NCI-H460 (cell line): ENCODE data around the gene PBLD. TPM values are rescaled to one million over a fixed set of nuclear protein-coding genes. Genes with fewer than 3 reads are reported as not detected.
"Not testable (repeated sequence)": the region's sequence is repeated elsewhere in the genome, so short reads cannot be mapped to it uniquely, and the experiment has no call there.

Experiments used
- DNase-seq: peaks from one replicate; pipeline ENCODE4 v3.0.0-alpha.2; 2016; ENCODE audit warnings: low read depth; ENCODE audit errors: extremely low read depth
- total RNA-seq: library from RNA; depleted of rRNA; stranded (reverse); fragments of >200 nt; shearing (Covaris generic); gene quantifications from 2 replicates; pipeline ENCODE4 v1.2.3, GENCODE V29; 2014

Gene PBLD
- total RNA-seq, 1 experiment from 2014 or later: 3.3 TPM

DNA sequence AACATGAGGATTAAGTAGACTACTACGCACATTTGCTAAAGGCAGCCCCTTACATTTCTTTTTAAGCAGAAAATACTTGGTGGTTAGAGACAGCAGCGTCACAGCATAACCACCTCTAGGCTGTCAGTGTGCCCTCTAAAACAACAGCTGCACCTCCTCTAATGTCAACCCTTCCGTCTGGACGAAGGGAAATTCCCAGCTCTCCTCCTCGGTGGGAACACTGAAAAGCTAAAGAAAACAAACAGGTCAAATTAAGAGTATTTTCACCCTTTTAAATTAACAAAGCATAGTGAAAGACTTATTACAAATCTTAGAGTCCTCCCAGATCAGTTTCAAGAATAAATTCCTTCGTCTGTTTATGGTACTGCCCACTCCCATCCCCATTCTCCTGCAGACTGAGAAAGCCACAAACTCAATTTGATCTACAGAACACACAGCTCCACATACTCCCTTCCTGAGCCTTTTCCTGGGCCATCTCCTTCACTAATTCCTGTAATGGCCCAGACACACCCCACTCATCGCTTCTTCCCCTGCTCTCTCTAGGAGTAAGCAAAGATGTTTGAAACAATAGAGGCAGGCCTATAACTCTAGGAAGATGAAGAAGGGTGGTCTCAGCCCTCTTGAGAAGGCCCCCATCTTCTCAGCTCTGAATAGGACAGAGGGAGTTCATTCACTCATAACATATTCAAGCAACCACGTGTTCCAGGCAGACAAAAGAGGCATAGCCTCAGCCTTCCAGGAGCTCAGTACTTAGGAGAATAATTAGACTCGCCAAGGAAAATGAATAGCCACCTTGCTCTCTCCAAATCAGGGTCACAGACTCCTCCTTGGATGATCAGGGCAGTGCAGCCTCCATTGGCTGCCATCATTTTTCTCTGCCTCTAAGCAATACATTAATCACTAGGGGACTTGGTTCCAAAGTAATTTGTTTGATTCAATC lies 48.4 kb downstream of the PBLD start:
- no peak for DNase-seq

DNA sequence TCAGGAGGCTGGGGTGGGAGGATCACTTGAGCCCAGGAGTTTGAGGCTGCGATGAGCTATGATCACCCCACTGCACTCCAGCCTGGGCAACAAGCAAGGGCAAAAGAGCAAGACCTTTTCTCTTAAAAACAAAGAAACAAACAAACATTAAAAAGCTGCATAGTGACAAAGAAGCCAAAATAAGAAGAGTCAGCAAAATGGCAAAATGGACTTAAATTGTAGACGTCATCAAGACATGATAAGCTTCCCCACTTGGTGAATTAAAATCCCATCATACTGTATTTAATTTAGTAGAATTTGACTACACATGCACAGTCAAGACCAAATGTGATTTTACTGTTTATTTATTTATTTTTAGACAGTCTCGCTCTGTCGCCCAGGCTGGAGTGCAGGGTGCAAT lies 52.0 kb downstream of the PBLD start:
- DNase-seq: no peak

DNA sequence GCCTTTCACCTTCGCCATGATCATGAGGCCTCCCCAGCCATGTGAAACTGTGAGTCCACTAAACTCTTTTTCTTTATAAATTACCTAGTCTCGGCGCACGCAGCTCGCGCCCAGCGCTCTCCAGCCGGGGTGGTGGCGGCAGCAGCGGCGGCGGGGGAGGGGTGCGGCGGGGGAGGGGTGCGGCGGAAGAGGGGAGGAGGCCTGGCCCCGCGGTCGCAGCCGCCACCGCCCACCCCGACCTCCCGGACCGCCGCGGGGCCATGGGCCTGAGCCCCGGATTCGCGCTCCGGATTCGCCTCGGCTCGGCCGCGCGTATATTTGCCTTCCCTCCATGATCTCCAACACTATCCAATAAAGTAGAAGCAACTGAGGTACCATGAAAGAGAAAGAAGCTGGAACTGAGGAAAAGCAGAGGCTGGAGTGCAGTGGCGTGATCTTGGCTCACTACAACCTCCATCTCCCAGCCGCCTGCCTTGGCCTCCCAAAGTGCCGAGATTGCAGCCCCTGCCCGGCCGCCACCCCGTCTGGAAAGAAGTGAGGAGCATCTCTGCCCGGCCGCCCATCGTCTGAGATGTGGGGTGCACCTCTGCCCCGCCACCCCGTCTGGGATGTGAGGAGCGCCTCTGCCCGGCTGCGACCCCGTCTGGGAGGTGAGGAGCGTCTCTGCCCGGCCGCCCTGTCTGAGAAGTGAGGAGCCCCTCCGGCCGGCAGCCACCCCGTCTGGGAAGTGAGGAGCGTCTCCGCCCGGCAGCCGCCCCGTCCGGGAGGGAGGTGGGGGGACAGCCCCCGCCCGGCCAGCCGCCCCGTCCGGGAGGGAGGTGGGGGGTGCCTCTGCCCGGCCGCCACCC lies 53.6 kb downstream of the PBLD start:
- DNase-seq: not testable (repeated sequence)

DNA sequence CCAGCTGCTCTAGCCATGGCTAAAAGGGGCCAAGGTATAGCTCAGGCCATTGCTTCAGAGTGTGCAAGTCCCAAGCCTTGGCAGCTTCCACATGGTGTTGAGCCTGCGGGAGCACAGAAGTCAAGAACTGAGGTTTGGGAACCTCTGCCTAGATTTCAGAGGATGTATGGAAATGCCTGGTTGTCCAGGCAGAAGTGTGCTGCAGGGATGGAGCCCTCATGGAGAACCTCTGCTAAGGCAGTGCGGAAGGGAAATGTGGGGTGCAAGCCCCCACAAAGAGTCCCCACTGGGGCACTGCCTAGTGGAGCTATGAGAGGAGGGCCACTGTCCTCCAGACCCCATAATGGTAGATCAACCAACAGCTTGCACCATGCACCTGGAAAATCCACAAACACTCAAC lies 54.9 kb downstream of the PBLD start:
- not testable (repeated sequence) for DNase-seq

DNA sequence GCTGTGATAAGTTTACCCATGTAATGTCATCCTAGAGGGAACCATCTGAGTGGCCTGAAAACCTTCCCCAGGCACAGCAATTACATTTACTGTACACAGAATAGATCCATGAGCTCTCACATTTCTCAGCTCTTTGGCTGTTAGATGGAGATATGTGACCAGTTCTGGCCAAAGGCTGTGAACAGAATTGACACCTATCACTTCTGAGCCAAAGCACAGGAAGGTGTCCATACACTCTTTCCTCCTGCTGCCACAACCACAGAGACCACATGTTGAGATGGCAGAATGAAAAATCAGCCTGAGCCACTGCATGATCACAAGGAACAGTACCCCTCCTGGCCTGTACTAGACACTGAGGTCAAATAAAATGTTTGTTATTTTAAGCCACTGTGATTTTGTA lies 56.5 kb downstream of the PBLD start:
- DNase-seq: no peak

DNA sequence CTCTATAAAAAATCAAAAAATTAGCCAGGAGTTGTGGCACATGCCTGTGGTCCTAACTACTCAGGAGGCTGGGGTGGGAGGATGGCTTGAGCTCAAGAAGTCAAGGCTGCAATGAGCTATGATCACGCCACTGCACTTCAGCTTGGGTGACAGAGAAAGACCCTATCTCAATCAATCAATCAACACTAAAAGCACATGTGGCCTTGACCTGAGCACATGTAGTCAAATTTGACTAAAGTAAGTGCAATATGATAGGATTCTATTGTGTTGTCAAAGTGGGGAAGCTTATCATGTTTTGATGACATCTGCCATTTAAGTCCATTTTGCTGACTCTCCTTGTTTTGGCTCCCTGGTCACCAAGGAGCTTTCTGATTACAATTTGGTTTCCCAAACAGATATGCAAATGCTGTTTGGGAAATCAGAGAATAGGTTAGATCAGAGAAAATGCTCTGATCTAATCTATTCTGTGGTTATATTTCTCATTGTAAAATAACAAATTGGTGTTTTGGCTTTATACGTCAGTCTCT lies 57.1 kb downstream of the PBLD start:
- DNase-seq: no peak

DNA sequence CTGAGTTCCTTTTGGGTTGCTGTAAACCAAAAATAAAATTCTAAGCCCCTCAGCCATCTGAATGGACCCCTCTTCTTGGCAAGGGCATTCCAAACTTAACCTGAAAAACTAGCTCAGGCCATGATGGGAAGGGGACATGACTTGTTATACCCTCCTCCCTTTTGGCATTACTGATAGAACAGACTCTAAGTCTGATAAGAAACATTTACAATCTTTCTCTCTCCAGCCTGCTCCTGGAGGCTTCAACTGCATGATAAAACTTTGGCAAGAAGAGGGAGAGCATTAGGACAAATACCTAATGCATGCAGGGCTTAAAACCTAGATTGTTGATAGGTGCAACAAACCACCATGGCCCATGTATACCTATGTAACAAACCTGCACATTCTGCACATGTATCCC lies 59.9 kb downstream of the PBLD start:
- DNase-seq: no peak

DNA sequence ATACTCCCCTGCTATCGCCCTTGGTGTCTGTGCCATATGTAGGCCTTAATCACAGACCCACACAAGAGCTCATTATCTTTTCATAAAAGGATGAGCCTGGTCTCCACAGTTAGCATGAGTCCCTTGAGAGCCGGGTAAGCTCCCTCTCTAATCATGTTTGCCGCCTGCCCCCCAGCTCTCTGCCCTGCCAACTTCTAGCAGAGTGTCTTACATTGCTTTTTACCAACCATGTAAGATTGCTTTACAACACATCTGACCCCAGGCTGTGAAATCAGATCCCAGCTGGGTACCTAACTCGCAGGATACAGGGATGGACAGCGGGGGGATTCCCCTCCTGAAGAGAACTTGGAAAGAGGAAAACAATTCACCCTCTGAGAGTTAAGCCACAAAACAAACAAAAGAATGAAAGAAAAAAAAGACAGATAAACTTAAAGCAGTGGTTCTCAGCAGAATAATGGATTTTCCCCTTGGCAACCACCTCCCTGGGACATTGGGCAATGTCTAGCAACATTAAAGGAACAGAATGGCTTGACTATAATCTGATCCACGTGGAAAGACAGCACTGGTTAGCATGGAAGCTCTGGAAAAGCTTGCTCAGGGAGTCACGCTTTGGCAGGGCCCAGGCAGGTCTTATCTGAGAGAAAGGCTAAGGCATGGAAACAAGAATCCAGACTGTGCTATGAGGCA lies 61.4 kb downstream of the PBLD start:
- DNase-seq: no peak

DNA sequence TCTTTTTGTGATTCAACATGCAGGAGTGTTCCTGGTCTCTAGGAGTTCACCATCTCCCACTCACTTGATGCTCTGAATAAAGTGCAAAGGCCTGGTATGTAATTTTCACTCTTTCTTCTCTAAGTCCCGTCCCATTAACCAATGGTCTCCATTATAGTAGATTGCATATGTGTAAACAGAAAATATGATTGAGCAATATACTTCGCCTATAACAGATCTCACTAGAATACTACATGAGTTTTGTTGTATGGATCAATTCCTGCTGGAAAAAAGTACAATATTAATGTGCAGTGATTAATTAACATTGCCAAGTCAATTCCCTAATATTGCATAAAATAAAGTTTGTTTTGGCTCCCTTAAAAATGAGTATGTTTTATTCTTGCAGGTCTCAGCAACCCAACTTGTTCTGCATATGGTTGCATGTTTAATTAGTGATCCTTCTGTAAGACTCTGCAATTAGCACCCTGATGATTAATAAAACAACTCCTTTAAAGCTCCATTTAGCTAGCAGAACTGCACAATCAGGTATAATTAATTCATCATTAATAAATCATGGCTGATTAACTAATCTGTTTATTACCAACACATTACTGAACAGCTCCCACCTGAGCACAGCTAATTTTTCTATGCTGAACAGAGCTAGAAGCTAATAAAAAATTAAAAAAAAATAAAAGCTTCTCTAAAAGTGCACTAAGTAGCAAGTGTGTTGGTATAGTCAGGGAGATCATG lies 63.0 kb downstream of the PBLD start:
- DNase-seq: no peak

DNA sequence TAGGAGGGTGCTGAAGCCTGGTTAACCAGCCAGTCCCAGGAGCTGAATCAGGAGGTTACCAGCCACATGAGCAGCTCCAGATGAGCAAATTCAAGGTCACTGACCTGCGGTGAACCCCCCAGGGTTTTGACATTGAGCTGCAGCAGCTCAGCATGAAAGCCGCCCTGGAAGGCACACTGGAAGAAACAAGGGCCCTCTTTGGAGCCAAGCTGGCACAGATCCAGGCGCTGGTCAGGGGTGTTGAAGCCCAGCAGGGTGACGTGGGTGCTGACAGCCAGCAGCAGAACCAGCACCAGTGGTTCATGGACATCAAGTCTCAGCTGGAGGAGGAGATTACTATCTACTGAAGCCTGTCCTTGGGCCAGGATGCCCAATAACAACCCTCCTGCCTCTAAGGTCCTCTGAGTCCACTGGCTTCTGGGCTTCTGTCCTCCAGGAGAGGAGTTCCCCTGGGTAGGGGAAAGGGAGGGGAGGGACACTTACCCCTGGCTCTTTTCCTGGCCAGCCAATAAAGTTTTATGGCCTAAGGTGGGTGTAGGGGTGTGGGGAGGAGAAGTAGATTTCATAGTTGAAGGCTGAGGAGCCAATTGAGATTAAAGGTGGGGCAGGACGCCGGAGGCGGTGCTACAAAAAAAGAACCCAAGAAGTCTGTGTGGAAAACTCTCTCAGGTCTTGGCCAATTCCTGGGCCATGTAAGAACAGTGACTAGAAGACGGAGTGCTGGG lies 71.4 kb downstream of the PBLD start:
- DNase-seq: no peak

DNA sequence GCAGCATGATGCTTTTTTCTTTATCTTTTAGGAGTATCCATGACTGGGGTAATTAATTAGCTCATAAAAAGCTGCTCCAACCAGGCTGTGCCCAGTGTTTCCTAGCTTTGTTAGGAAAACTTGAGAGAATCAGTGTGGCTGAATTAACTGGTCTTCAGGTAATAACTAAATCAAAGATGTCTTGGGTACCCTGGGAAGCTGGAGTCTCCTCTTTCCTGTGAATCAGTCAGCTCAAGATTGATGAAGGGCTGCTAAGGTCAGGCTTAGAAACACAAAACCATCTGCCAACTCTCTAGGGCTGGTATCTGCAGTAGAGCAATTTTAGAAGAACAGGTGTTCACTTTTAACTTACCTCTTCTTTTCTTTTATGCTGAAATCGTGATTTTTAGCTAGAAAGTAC lies 79.4 kb downstream of the PBLD start:
- no peak for DNase-seq

DNA sequence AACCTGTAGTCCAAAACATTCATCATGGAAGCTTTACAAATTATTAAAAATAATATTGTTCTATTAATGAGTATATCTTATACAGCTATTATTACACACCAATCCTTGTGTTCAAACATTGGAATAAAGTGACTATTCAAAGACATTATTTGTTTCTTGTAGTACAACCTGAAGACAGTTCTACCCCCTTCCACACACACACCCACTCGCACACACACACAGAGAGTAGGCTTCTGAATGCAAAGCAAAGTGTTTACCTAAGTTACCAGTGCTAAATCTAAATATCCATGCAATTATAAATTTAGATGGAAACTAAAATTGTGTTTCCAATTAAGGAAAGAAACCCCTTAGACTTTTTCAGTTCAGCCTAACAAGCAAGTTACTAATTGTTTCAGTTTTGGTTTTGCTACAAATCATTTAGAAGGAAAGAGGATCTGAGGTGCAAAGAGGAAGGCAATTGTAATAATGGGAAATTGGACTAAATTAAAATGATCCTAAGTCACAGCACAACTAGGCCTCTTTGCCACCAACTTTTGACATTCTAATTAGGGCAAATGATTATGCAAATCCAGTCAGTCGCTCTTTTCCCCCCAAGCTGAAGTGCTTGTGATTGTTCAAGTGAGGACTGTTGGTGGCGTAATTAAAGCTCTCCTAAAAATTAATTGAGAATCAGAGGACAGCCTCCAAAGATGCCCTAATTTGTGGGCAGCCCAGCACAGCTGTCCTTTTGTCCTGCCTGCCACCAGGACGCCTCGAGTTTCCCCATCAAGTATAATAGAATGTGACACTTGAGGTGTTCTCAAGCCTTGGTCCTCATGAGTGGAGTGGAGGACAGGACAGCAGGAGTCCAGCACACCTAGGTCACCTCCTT lies 80.9 kb downstream of the PBLD start:
- no peak for DNase-seq

DNA sequence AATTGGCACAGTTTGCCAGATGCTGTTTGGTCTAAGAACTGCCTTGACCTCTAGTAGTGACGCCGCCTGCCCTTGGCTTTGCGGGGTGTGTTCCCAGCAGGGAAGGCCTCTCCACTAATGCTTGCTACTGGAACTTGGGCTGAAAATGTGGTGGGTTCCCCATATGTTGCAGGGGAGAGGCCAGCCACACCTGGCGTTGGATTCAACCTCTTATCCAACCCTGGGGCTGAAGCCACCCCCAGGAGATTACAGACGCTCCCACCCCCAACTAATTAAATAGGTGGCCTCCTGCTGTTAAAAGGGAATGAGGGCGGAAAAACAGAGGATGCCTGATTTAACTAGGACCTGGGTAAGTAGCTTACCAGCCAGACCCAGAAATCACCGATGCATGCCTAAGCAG lies 81.6 kb downstream of the PBLD start:
- DNase-seq: no peak

DNA sequence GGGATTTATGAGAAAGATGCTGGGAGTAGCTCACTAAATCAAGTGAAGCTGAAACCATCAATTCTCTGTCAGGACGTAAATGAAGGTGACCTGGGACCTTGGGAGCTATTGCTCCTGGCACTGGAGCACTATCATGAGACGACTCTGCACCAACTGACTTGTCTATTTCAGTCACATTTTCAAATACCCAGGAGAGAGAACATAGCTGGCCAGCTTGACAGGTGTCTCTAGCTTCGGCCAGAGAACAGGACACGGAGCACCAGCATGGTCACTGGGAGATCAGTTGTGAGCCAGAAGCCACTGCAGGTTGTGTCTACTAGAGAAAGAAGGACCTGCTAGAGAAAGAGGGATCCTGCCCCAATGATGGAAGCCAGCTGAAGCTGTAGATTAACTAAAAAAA lies 83.4 kb downstream of the PBLD start:
- no peak for DNase-seq

DNA sequence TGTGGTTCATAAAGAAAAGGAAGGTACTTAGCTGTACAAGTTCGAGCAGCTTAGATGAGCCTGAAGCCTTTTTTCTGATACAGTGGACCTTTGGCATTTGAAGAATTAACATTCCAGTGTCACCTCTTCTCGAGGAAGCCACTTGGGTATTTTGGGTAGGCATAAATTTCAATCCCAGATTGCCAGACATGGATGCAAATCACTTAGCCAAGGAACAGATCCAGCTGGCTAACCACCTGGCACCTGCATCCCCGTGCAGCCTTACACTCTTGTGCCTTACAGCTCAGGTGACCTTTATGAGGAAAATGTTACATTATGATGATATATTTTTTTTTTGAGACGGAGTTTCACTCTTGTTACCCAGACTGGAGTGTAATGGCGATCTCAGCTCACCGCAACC lies 84.8 kb downstream of the PBLD start:
- no peak for DNase-seq

DNA sequence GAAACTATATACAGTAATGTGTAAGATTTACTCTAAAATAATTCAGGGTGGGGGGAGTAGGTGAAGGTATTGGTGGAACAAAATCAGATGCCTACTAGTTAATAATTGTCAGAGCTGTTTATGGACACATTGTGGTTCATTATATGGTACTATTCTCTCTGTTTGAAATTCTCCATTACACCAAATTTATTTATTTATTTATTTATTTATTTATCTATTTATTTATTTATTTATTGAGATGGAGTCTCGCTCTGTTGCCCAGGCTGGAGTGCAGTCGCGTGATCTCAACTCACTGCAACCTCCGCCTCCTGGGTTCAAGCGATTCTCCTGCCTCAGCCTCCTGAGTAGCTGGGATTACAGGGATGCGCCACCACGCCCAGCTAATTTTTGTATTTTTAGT lies 86.3 kb downstream of the PBLD start:
- not testable (repeated sequence) for DNase-seq

DNA sequence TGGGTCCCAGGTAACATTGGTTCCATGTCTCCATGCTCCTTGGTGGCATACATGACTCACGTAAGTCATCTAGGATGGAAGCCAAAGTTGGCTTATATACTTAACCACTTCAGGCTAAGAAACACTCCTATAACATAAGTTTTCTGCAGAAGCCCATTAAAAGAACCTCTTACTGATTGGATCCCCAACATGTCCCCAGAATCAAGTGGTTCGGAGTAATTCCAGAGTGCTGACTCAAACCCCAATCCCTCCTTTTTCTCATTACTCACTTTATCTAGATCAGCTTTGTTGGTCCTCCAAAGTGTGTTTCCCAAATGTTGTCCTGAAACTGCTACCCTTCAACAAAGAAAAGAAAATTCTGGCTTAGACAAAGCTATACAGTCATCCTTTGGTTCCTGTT lies 90.7 kb downstream of the PBLD start:
- DNase-seq: no peak

DNA sequence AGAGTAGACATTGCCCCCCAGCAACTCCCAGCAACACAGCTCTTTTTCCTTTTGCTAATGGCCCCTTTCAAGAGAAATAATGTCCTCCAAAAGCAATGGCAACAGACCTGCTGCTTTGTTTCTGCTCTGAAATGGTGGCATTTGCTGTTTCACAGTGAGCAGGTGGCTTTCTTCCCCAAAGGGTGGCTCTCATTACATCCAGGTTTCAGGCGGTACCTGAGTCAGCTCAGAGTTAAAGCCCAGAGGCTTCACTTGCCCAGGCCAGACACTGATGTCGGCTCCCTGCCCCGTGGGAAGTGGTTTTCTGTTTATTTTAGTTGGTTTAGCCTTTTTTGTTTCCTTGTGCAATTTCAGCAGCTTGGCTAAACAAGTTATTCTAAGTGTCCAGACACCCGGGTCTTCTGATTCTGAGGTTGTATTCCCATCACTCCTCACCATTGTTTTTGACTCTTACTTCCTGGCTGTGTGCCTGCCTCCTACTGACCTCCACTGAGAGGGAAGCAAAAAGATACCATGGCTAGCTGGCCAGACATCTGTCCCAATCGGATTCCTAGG lies 93.1 kb downstream of the PBLD start:
- no peak for DNase-seq
